ENCODE measurements around the gene HMCN1.

GRCh38 chr1:186046437-186047211 lies 312.4 kb downstream of the HMCN1 start:
- no peak for TF ChIP-seq CTCF (IDR thresholded peaks at IDR 0.05; ENCODE audit: poor library complexity, severe bottlenecking)
- TF ChIP-seq TAF1 (IDR thresholded peaks at IDR 0.05; ENCODE audit: low read depth): no peak
- TF ChIP-seq, protein P1, sequence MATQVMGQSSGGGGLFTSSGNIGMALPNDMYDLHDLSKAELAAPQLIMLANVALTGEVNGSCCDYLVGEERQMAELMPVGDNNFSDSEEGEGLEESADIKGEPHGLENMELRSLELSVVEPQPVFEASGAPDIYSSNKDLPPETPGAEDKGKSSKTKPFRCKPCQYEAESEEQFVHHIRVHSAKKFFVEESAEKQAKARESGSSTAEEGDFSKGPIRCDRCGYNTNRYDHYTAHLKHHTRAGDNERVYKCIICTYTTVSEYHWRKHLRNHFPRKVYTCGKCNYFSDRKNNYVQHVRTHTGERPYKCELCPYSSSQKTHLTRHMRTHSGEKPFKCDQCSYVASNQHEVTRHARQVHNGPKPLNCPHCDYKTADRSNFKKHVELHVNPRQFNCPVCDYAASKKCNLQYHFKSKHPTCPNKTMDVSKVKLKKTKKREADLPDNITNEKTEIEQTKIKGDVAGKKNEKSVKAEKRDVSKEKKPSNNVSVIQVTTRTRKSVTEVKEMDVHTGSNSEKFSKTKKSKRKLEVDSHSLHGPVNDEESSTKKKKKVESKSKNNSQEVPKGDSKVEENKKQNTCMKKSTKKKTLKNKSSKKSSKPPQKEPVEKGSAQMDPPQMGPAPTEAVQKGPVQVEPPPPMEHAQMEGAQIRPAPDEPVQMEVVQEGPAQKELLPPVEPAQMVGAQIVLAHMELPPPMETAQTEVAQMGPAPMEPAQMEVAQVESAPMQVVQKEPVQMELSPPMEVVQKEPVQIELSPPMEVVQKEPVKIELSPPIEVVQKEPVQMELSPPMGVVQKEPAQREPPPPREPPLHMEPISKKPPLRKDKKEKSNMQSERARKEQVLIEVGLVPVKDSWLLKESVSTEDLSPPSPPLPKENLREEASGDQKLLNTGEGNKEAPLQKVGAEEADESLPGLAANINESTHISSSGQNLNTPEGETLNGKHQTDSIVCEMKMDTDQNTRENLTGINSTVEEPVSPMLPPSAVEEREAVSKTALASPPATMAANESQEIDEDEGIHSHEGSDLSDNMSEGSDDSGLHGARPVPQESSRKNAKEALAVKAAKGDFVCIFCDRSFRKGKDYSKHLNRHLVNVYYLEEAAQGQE (IDR thresholded peaks at IDR 0.05; ENCODE audit: borderline replicate concordance): no peak
- TF ChIP-seq EZH2 (IDR thresholded peaks at IDR 0.05; ENCODE audit: borderline replicate concordance, insufficient read depth, low read length, poor library complexity, severe bottlenecking): no peak
- TF ChIP-seq EP300 (conservative IDR thresholded peaks at IDR 0.05; ENCODE audit: poor library complexity, severe bottlenecking): no peak
- no peak for TF ChIP-seq RAD21 (conservative IDR thresholded peaks at IDR 0.05)
- no peak for TF ChIP-seq POLR2AphosphoS5 (IDR thresholded peaks at IDR 0.05)
- TF ChIP-seq SMC3 (conservative IDR thresholded peaks at IDR 0.05; ENCODE audit: poor library complexity): no peak
